Activated CD8-positive, alpha-beta memory T cell treated with anti-CD3 and anti-CD28 coated beads, Interleukin-2, amount 50 U/mL, for 1 hour (primary cell): ENCODE results near the gene GALK1.

Experiments used
- DNase-seq: peaks from one replicate; pipeline ENCODE4 v3.0.0-alpha.2; 2020; ENCODE audit errors: extremely low read depth

The GALK1 gene

DNA sequence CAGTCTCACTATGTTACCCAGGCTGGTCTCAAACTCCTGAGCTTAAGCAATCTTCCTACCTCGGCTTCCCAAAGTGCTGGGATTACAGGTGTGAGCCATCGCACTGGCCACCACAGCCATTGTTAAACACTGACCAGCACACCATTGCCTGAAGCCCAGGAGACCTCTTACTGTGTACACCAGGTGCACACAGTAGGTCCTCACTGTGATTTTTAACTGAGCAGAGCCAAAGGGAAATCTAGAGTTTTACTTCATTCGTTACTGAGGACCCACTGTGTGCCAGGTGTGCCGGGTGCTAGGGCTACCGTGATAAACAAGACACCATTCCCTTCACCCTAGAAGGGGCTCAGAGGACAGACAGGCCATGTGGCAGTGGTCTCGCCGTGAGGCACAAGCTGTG is 39.5 kb downstream of the GALK1 start:
- no peak for DNase-seq

- no peak for DNase-seq
Observed at GRCh38 chr17:75724016-75725003, 40.7 kb downstream of the GALK1 start.

DNA sequence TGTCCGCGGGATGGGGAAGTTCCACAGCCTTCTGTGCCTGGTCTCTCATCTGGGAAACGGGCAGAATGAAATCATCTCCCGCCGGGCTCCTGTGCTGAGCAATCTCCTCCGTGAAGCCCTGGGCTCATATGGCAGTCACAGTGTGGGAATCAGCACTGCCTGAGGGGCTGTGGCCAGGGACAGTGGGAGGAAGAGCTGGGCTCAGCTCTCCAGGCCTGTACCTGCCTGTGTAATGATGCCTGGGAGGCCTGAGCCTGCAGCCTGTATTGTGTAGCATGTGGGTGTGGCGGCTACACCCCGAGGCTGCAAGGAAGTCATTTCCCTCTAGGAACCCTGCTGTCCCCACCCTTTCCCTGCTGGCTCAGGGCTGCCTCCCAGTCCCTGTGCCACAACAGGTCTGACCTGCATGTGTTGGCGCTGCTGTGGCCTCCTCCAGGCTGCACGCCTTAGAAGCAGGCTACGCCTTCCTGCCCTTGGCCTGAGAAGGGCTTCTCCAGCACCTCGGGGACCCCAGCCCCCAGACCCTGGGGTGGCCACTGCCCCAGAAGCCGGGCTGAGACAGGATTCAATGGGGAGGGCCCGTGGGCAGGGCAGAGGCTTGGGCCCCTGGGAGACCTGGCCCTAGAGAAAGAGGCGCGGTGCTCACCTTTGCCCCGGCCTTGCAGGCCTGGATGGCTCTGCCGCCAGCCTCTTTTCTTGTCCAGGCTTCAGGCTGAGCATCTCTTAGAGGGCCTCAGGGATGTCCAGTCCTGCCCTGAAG is 41.6 kb downstream of the GALK1 start:
- DNase-seq: no peak

DNA sequence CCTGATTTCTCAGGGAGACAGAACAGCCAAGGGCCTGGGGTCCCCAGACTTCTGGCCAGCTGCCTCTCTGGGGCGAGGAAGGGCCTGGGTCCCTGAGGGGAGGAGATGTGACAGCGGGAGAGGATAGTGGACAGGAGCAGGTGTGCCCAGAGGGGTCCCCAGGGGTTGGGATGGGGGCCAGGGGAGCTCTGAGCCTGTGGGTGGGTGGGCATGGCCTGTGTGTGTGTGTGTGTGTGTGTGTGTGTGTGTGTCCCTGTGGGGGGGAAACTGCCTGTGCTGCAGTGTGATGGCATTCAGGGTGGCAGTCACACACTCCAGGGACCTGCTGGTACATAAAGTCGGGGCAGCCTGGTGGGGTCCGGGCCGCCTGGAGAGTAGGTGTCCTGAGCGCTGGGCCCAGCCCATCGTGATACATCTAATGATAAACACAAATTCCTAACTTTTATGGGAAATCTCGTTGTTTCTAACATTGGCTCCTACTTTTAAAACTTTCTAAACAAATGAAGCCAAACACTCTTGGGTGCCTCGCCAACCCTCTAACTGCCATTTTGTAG is 42.4 kb downstream of the GALK1 start:
- DNase-seq: no peak

GRCh38 chr17:75722076-75722475 is 42.9 kb downstream of the GALK1 start:
- DNase-seq: no peak

GRCh38 chr17:75721463-75722011 is 43.5 kb downstream of the GALK1 start:
- no peak for DNase-seq

DNA sequence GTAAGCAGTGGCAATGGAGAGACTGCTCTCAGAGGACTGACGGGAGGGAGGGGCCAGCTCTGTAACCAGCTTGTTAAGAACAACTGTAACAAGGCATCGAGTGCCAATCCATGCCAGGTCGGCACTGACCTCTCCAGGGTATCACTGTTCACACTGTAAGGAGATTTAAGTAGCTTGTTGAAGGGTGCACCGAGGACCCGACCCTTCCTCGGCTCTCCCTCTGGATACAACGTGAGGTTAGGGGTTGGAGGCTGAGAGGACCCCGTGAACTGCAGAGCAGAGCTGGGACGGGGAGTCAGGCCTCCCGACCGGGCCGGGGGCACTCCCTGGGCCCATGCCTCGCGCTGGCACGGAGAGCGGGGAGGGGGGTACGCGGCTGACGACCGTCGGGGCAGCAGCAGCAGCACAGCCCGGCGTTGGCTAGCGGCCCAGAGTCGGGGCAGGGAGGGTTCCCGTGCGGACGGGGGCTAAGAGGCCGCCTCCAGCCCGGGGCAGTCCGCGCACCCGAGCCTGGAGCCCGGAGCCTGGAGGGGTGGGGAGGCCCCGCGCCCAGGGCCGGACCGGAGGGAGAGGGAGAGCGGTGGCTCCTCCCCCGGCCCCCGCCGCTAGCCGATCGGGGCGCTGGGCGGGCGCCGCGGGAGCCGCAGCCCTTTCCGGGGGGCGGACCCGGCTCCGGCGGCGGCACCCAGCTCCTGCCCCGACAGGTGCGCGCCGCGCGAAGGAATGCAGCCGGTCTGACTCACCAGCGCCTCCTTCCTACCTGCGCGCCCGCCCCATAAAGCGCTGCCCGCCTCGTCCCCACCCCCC is 44.1 kb downstream of the GALK1 start, which contains the start of gene ITGB4:
Gene ITGB4, plus strand, starts transcription at position 804 of the 807 bp plus-strand sequence. CDS start 3,245 bp downstream, outside the sequence.
- peak; percentile 29 for DNase-seq

GRCh38 chr17:75719732-75720131 is 45.3 kb downstream of the GALK1 start:
- no peak for DNase-seq

- DNase-seq: no peak
Observed at GRCh38 chr17:75712446-75712845, 52.5 kb downstream of the GALK1 start.
